ENCODE results near the gene UBAC2.

UBAC2 gene

DNA sequence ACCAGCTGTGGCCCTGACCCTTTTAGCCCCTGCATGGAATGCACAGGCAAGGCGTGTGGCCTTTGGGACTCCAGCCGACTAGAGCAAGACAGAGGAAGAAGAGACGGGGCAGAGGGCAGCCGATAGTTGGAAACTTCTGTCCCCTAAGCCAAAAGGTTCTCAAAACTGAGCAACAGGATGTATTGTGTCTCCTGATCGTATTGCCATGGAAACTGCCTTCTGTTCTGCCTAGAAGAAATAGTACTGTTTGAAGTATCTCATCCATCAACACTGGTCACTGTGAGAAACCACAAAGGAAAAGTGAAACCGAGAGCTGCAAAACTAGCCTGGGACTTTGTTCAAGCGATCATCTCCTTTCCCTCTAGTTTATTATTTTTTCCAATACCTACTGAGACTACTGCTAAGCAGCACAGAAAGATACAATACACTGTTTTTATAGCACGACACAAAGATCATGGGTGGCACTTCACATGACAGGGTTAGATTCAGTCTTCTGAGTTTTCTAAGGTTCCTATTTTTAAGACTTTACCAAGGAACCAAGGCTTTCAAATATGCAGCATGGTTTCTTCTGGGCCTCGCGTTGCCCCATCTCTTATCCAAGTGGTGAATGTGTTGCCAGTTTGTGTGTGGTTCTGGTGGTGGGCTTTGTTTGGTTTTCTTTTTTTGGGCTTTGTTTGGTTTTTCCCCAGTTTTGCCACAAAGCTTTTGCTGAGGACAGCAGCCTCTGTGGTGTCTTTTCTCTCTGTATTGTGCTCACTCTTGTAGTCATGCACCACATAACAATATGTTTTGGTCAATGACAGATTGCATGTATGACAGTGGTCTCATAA, 155.8 kb downstream of the UBAC2 start:
- intact Hi-C loops (cut with DNase I) = no loop called here
- peak in 1 of 42 donors; percentile 28 for DNase-seq

- no peak for DNase-seq
- intact Hi-C loops (cut with DNase I) = no loop called here
Observed at GRCh38 chr13:99357131-99357596, 156.5 kb downstream of the UBAC2 start.

DNA sequence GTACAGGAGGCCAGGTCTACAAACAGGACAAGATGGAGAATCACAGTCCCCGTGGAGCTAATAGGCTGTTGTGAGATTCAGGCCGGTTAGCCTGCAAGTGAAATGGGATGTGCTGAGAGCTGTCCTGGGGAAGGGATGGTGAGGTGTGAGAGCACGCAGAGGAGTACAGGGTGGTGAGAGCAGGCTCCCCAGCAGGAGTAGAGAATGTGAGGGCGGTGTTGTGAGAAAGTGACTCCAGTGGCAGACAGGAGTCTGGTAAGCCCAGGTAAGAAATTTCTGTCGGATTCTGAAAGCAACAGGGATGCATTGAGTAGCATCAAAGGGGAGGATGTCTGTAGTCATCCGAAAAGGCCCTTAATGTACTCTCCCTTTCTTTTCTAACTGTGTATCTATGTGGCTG, 157.3 kb downstream of the UBAC2 start:
- no peak for DNase-seq
- intact Hi-C loops (cut with DNase I) = no loop called here

DNA sequence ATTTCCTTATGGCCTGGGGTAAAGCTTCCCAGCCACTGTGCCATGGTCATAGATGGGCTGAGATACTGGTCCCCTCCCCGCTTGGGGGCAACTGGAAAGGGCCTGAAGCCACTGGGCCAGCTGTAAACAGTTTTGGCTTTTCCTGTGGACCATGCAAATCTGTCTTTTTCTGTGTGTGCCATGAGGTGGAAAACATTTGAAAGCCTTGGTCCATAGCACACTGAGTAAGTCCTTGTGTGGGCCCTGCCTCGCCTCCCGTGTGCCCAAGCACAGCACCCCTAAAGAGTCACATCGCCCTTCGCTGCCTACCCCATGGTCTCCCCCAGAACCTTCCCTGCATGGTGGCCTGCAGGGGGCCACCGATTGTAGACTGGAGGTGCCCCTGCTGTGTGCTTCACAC, 158.9 kb downstream of the UBAC2 start:
- no peak for DNase-seq
- intact Hi-C loops (cut with DNase I) = no loop called here

- DNase-seq = no peak
- intact Hi-C loops (cut with DNase I) = no loop called here
Observed at GRCh38 chr13:99360696-99361095, 160.0 kb downstream of the UBAC2 start.

DNA sequence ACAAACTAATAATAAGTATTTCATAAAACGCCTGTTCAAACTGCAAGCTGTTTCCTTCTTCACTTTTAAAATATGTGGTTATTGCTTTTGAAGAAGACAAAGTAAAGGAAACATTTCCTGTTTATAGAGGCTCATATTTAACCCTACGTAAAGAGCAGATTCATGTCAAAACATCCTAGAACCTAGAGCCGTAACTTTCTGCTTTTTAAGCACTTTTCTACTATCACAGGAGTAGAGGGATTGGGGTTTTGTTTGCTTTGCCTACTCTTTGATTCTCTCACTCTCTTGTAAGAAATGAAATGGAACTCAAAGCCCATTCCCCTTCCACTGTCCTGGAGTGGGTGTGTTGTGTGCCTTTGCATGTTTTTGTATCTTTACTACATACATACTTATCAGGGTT, 160.5 kb downstream of the UBAC2 start:
- intact Hi-C loops (cut with DNase I) = no loop called here
- DNase-seq = no peak

GRCh38 chr13:99362362-99362761, 161.7 kb downstream of the UBAC2 start:
- intact Hi-C loops (cut with DNase I) = no loop called here
- DNase-seq = no peak

- intact Hi-C loops (cut with DNase I) = no loop called here
- peak in 1 of 42 donors; percentile 35 for DNase-seq
Observed at GRCh38 chr13:99363391-99363790, 162.7 kb downstream of the UBAC2 start.

- DNase-seq = no peak
- intact Hi-C loops (cut with DNase I) = no loop called here
Observed at GRCh38 chr13:99363949-99364348, 163.3 kb downstream of the UBAC2 start.

- peak in 1 of 42 donors; percentile 34 for DNase-seq
- intact Hi-C loops (cut with DNase I) = no loop called here
Observed at GRCh38 chr13:99366075-99366987, 165.7 kb downstream of the UBAC2 start.

DNA sequence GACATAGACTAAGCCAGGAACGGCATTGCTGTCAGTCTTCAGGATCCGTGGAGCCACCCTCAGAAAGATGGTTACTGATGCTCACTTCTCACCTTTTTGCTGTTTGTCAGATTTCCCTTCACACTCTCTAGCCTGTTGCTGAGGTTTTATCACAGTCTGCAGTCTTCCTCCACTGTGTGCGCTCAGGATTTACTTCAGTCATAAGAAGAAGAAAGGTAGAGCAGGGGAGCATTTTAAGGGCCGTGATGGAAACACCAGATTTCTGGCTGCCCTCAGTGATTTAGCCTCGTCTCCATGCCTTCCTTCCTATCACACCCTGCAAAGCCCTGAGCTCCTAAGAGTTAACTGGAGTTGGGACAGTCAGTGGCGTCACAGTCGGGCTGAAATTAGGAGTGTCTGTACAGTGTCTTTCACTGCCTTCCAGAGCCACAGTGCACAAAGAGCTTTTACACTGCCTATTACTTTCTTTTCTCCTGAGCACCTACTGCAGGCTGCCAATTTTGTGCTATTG, 166.5 kb downstream of the UBAC2 start:
- intact Hi-C loops (cut with DNase I) = no loop called here
- peak in 1 of 42 donors; percentile 31 for DNase-seq

GRCh38 chr13:99367663-99368448, 167.2 kb downstream of the UBAC2 start:
- peak in 1 of 42 donors; percentile 24 for DNase-seq

GRCh38 chr13:99370481-99371275, 170.0 kb downstream of the UBAC2 start:
- intact Hi-C loops (cut with DNase I) = no loop called here
- no peak for DNase-seq

More at GRCh38 chr13:99367663-99368448, 167.2 kb downstream of the UBAC2 start:
- intact Hi-C loops (cut with DNase I) = no loop called here

DNA sequence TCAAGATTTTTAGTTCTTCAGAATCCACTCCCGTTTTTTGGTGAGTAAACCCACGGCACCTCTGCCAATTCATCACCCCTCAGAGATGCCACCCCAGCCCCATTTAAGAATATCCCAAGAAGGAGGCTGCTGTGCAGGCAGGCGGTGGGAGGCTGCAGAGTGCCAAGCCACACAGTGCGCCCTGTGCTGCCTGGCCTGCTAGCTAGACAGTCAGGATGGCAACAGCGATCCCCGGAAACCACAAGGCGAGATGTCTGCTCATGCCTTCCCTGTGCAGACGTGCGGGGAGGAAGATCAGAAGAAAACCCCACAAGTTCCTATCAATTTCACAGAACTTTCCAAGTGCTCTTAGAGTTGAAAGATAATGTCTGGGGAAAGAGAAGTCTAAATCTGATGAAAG, 171.3 kb downstream of the UBAC2 start:
- intact Hi-C loops (cut with DNase I) = no loop called here
- peak in 30 of 42 donors; percentile 17 to 62 (median 38) for DNase-seq

DNA sequence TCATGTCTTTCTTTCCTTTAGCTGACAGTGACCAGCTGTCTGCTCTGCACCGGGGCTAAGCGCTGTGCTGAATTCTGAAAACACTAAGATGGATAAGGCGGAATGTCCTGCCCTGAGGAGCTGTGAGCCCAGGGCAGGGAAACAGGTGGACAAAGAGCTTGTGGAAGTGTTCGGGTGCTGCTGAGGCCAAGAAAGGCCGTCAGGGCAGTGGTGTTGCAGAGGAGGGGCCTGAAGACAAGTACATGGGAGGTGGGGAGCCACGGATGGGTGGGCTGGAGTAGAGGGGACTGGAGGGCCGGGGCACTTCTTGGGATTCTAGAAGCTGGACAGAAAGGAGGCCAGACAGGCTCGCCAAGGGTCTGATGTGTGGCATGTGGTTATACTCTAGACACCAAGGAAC, 172.8 kb downstream of the UBAC2 start:
- intact Hi-C loops (cut with DNase I) = no loop called here
- DNase-seq = peak in 2 of 42 donors; percentile 6 to 20

DNA sequence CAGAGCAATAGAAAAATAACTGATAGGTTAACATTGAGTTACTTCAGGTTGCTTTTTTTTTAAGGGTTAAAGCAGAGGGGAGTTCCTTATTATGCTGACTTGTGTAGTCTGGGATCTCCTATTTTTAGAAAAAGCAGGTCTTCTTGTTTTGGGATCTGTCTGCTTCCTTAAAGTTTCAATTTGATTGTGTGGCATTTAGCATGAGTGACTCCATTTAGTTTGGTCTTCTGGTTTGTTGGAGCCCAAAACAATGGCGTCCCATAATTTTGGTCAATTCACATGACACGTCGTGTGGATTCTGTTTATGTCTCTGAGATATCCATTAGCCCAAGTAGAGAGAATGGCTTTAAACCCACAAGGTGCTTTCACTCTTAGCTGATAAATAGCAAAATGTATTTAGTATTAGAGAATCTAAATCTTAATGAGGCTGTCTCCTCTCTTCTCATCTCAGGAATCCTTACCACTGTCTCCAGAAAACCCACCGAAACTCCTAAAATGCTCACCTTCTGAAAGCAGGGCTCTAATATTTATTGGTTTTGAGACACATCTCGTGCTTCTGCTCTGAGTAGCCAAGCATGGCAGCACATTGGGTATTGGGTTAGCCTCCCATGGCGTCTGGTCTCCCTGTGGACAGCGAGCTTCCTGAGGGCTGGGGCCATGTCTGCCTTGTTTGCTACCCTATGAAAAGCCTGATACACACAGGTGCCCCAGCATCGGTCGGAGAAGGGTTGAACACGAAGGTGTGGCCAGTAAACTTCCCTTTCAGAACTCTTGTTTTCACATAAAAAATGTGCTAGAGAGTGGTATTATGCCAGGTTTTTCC, 173.7 kb downstream of the UBAC2 start:
- peak in 2 of 42 donors; percentile 4 to 14 for DNase-seq
- intact Hi-C loops (cut with DNase I) = no loop called here
